Activated CD4-positive, alpha-beta T cell treated with anti-CD3 and anti-CD28 coated beads, Interleukin-2, amount 50 U/mL, for 48 hours (primary cell): ENCODE data around the gene ADCY1.
A peak's percentile ranks its signal among the peaks of the same experiment; 100 is the strongest.
"Not testable (repeated sequence)": the region's sequence is repeated elsewhere in the genome, so short reads cannot be mapped to it uniquely, and the experiment has no call there.

Experiments used
- DNase-seq, 2 experiments: peaks; one replicate each; pipeline ENCODE4 v3.0.0-alpha.2; 2020

Gene ADCY1

DNA sequence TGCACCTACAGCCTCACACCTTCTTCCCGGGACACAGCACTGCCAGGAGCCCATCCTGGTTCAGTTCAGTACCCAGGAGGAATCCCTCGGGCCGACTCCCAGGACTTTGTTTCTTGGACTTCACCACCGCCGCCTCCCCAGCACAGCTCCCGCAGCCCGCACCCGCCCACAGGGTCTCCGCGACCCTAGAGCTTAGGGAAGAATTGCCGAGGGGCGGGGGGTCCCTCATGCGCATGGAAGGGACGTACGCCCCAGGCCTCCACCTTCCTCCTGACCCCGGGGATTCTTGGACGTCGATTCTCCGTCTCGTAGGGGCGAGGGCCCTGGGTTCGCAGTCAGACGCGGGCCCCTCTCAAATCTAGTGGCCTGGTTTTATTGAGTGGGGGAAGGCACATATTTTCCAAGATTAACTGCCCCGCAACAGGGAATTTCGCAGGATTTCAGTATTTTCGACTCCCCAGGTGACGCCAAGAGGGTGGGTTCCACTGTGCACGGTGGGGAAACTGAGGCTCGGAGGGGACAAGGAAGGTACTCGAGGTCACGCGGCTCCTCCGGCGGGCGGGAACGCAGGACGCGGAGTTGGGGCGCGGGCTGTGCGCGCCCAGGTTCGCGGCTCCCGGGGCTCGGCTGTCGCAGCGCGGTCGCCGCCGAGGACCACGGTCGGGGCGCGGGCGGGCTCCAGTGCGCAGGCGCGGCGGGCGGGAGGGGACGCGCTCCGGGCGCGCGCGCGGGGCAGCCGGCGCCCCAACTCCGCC, at the start of gene ADCY1:
TSS of gene ADCY1 (plus strand) at position 708 of the 755 bp plus-strand sequence. CDS start 176 bp downstream, outside the sequence.
- peak; percentile 16 to 20 for DNase-seq

DNA sequence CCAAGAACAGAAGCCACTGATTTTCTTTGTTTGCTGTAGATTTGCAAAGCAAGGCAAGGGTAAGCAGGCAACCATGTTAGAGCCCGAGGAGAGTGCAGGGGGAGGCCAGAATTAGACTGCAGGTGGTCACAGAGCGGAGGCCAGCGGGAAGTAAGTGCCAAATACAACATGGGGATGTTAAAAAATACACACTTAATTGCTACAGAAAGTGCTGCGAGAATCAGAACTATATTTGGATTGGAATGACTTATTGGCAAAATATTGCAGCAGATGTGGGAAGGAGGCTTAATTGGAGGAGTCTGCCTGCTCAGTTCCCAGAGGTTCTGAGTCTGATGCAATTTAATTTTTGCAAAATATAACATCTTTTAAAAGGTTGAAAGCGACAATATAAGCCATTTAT, 49.7 kb upstream of the ADCY1 start:
- no peak for DNase-seq

- DNase-seq = no peak
These were observed 49.1 kb upstream of the ADCY1 start for GRCh38 chr7:45525057-45525456.

GRCh38 chr7:45543473-45543872, 30.7 kb upstream of the ADCY1 start:
- DNase-seq = no peak

GRCh38 chr7:45545105-45545710, 29.0 kb upstream of the ADCY1 start:
- DNase-seq = not testable (repeated sequence)

GRCh38 chr7:45548917-45549316, 25.3 kb upstream of the ADCY1 start:
- not testable (repeated sequence) for DNase-seq

DNA sequence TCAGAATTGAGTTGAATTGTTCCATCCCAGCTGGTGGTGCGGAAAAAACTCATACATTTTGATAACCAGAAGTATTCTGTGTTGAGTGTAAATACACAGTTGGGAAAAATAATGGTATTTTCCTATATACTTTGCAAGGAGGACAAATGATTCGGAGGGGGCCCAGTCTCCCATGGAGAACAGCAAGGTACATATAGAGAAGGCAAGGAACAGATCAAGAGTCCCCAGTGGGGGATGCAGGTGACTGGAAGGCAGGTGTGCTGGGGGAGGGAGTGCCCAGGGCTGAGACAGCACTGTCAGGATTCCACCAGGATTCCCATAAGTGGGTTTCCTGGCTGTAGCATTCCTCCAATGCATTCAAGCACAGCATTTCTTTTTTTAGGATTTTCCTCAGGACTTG, 10.8 kb upstream of the ADCY1 start:
- DNase-seq = no peak

DNA sequence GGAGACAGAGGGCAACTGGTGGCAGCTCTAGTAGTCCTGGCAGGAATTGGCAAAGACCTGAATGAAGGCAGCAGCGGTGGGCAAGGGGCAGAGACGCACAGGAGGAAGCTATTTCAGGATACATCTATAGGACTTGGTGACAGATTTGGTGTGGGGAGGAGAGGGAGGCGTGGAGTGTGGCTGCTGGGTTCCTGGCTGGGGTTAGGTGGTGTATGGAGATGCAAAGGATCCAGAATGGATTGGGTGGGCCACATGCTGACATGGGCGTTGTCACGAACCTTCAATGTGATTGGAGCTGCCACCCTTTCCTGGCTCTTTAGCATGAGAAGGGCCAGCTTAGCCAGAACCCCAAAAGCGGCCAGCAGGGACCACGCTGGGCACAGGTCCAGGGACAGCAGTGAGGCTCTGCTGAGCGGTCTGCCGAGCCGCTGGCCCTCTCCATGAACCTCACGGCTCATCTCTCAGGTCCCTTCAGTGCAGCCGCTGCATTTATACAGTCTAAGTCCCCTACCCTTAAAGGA, 10.2 kb upstream of the ADCY1 start:
- DNase-seq = no peak

DNA sequence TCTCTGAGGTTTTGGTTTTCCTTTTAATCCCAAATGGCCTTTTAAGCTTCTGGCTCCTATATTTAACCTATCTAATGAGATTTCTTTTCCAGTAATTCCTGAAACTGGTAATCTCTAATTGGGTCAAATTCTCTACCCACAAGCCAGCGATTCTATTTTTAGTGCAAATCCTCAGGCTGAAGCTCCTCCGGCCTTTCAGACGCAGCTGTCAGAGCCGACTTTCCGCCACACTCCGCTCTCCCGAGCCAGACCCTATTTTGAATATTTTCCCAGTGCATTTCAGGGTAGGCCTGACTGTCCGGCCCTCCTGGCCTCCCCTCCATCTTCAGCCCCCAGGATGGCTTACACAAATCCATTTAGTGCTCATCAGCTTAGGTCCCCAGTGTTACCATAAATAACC, 9.7 kb upstream of the ADCY1 start:
- no peak for DNase-seq

DNA sequence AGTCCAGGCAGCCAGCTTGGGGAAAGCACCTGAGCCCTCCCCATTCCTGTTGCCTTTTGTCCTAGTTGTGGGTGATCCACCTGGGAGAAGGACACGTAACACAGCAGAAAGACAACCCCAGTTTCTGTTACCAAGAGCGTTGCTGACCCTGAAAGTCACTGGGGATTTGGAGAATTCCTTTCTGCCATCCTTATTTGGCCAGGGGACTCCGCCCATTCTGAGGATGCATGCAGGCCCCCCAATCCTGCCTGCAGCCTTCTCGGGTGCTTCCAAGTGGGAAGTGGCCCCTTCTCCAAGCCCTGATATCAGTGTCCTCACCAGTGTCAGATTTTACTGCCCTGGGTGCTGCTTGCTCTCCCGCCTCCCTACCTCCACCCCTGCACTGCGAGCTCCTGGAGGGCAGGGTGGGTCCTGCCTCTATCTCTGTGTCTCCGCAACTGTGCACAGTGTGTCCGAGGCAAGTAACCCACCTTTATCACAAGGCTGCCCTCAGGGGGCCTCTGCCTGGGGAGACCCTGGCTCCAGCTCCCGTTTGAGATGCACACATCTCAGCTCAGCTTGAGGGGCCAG, 9.2 kb upstream of the ADCY1 start:
- DNase-seq = no peak

- DNase-seq = no peak
These were observed 7.8 kb upstream of the ADCY1 start for GRCh38 chr7:45566386-45566785.

- no peak for DNase-seq
These were observed 7.2 kb upstream of the ADCY1 start for GRCh38 chr7:45566961-45567360.

DNA sequence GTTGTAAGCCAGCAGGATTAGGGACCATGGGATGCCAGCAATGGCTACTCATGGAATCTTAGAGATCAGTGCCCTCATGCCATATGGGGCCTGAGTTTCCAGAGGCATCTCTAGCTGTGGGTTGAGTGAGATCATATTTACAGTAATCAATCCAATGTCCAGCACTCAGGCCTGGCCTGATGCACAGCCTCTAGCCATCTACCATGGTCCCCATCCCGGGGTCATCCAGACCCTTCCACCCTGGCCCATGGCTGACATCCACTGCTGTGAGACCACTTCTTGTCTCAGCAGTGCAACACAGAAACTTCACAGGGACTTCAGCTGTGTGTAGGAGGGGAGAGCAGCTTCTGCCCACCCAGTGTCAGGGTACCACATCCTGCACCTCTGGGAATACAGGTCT, 6.5 kb upstream of the ADCY1 start:
- DNase-seq = no peak

GRCh38 chr7:45568536-45569289, 5.5 kb upstream of the ADCY1 start:
- no peak for DNase-seq

GRCh38 chr7:45569290-45569685, 4.9 kb upstream of the ADCY1 start:
- DNase-seq = no peak

GRCh38 chr7:45570797-45571196, 3.4 kb upstream of the ADCY1 start:
- no peak for DNase-seq

DNA sequence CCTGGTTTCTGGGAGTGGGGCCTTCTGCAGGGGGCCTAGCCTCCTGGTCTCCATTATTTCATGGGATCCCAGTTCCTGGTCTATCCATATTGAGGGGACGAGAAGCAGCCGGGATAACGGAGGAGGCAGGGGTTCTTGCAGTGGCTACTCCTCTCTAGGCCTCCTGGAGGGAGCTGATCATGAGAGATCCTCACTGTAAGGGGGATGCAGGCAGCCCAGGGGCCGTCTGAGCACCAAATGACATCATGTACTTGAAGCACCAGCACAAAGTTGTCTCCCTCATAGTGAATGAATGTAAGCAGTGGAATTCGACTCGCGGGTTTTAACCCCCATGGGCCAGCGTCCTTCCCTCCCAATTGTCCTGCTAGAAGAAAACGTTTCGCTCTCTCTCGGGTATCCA, 964 bp upstream of the ADCY1 start:
- DNase-seq = no peak

DNA sequence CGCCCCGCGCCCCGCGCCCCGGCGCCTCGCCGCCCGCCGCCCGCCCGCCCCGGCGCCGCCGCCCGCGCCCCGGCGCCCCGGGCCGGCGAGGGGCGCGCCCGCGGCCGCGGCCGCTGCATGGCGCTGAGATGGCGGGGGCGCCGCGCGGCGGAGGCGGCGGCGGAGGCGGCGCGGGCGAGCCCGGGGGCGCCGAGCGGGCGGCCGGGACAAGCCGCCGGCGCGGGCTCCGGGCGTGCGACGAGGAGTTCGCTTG, 174 bp downstream of the ADCY1 start:
- DNase-seq = no peak

GRCh38 chr7:45574669-45575500, 717 bp downstream of the ADCY1 start:
- DNase-seq = no peak

DNA sequence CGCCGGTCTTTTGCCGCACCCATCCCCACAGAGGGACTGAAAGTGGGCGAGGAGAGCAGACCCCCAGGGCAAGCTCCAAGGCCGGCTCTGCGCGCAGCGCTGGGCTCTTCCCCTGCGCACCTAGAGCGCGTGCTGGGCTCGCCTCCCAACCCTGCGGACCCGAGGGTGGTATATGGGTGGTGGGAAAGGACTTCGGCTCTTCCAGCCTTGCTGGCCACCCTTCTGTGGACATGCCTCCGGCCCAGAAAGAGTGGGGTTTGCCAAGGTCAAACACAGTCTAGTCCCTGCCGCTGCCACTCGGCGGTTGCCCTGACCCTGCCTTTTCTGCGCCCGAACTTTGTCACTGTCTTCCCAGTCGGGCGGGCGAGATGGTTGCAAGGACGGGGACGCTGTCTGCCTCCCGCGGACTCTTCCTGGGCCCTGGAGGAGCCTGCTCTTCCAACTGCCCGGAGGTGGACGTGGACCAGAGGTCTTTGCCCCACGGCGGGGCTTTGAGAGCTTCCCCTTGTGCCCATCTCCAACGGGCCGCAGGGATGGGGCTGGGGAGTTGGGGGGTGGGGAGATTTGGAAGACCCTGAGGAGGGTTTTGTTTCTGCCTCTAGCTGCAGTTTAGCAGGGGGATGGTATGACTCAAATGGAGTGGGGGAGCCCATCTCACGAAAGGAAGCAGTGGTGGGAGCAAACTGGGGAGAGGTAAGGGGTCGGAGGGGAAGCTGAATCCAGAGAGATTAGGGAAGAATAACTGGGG, 1.5 kb downstream of the ADCY1 start:
- DNase-seq = no peak

GRCh38 chr7:45576249-45576929, 2.2 kb downstream of the ADCY1 start:
- DNase-seq = no peak
